SK-N-SH treated with all-trans-retinoic acid at 6 μM for 48 hours (cell line): ENCODE data around the gene GPR137.

Experiments used
- ATAC-seq: fragments of 200-7000 bp; cut with Tn5 transposase; 3 replicates; pipeline ENCODE4 v1.9.1; 2020; ENCODE audit warnings: mild to moderate bottlenecking, moderate library complexity
- ARNTL ChIP-seq: fragments of 450-650 bp; formaldehyde crosslinking; IDR thresholded peaks from 2 replicates; pipeline ENCODE4 v1.5.0; 2020; ENCODE audit warnings: low read depth, mild to moderate bottlenecking, moderate library complexity, borderline replicate concordance
- CREB5 ChIP-seq: fragments of 250-450 bp; sonication (Bioruptor Pico); IDR thresholded peaks from 2 replicates; pipeline ENCODE4 v1.5.1; 2020; ENCODE audit warnings: low read depth, mild to moderate bottlenecking, moderate library complexity
- CSDC2 ChIP-seq: fragments of 250-450 bp; sonication (Bioruptor Pico); IDR thresholded peaks from 2 replicates; pipeline ENCODE4 v1.5.0; 2020; ENCODE audit warnings: mild to moderate bottlenecking, moderate library complexity
- CSRNP3 ChIP-seq: fragments of 250-450 bp; sonication (Bioruptor Pico); IDR thresholded peaks from 2 replicates; pipeline ENCODE4 v1.5.1; 2021; ENCODE audit warnings: mild to moderate bottlenecking, moderate library complexity
- ESRRG ChIP-seq: fragments of 250-450 bp; sonication (Bioruptor Pico); IDR thresholded peaks from 2 replicates; pipeline ENCODE4 v1.6.1; 2021; ENCODE audit warnings: mild to moderate bottlenecking
- GLIS3 ChIP-seq: fragments of 250-450 bp; sonication (Bioruptor Pico); IDR thresholded peaks from 2 replicates; pipeline ENCODE4 v1.5.0; 2020; ENCODE audit warnings: mild to moderate bottlenecking, moderate library complexity
- ISL1 ChIP-seq: fragments of 250-450 bp; sonication (Bioruptor Pico); IDR thresholded peaks from 2 replicates; pipeline ENCODE4 v2.1.2; 2022; ENCODE audit warnings: mild to moderate bottlenecking, moderate library complexity
- OSR1 ChIP-seq: fragments of 250-450 bp; sonication (Bioruptor Pico); IDR thresholded peaks from 2 replicates; pipeline ENCODE4 v1.8.0; 2022; ENCODE audit warnings: moderate library complexity, mild to moderate bottlenecking, inconsistent platforms
- POU6F1 ChIP-seq: fragments of 250-450 bp; sonication (Bioruptor Pico); IDR thresholded peaks from 2 replicates; pipeline ENCODE4 v1.8.0; 2021; ENCODE audit warnings: low read depth, mild to moderate bottlenecking, moderate library complexity, borderline replicate concordance
- PPARA ChIP-seq: fragments of 250-450 bp; sonication (Bioruptor Pico); IDR thresholded peaks from 2 replicates; pipeline ENCODE4 v1.5.0; 2020; ENCODE audit warnings: mild to moderate bottlenecking, borderline replicate concordance
- RARB ChIP-seq: fragments of 250-450 bp; sonication (Bioruptor Pico); IDR thresholded peaks from 2 replicates; pipeline ENCODE4 v1.8.0; 2021; ENCODE audit warnings: mild to moderate bottlenecking, moderate library complexity
- SNAI2 ChIP-seq: fragments of 250-450 bp; sonication (Bioruptor Pico); IDR thresholded peaks from 2 replicates; pipeline ENCODE4 v1.5.0; 2020; ENCODE audit warnings: mild to moderate bottlenecking, moderate library complexity
- TCF4 ChIP-seq: fragments of 250-450 bp; sonication (Bioruptor Pico); IDR thresholded peaks from 2 replicates; pipeline ENCODE4 v1.8.0; 2021; ENCODE audit warnings: mild to moderate bottlenecking, moderate library complexity, borderline replicate concordance
- TOX ChIP-seq: fragments of 250-450 bp; sonication (Bioruptor Pico); IDR thresholded peaks from 2 replicates; pipeline ENCODE4 v1.8.0; 2021; ENCODE audit warnings: mild to moderate bottlenecking, moderate library complexity, borderline replicate concordance
- TSHZ2 ChIP-seq: fragments of 250-450 bp; sonication (Bioruptor Pico); IDR thresholded peaks from 2 replicates; pipeline ENCODE4 v1.5.0; 2020; ENCODE audit warnings: mild to moderate bottlenecking, moderate library complexity
- ZC3H10 ChIP-seq: fragments of 250-450 bp; sonication (Bioruptor Pico); IDR thresholded peaks from 2 replicates; pipeline ENCODE4 v1.5.1; 2021; ENCODE audit warnings: mild to moderate bottlenecking, moderate library complexity
- ZFP3 ChIP-seq: fragments of 250-450 bp; sonication (Bioruptor Pico); IDR thresholded peaks from 2 replicates; pipeline ENCODE4 v1.5.0; 2020; ENCODE audit warnings: mild to moderate bottlenecking, moderate library complexity
- ZFP30 ChIP-seq: fragments of 450-650 bp; formaldehyde crosslinking; IDR thresholded peaks from 2 replicates; pipeline ENCODE4 v1.5.0; 2022; ENCODE audit warnings: mild to moderate bottlenecking, moderate library complexity
- ZNF8 ChIP-seq: fragments of 450-650 bp; formaldehyde crosslinking; IDR thresholded peaks from 2 replicates; pipeline ENCODE4 v1.5.0; 2020; ENCODE audit warnings: mild to moderate bottlenecking, moderate library complexity

Gene GPR137

GRCh38 chr11:64299847-64300648 is 14.4 kb downstream of the GPR137 start, which contains the start of gene CATSPERZ:
TSS of gene CATSPERZ (plus strand) at chr11:64300358. CDS start at chr11:64300411, 53 bp downstream.
- TF ChIP-seq TOX (no peak), RARB (CRISPR knock-in tag) (no peak), GLIS3 (CRISPR knock-in tag) (no peak), CREB5 (CRISPR knock-in tag) (no peak), SNAI2 (CRISPR knock-in tag) (no peak), ARNTL (CRISPR knock-in tag) (no peak), CSRNP3 (CRISPR knock-in tag) (no peak), POU6F1 (CRISPR knock-in tag) (no peak), PPARA (CRISPR knock-in tag) (no peak), ESRRG (CRISPR knock-in tag) (no peak), OSR1 (CRISPR knock-in tag) (no peak), TCF4 (CRISPR knock-in tag) (no peak)
- ATAC-seq, result no peak

GRCh38 chr11:64303109-64304031 is 17.7 kb downstream of the GPR137 start:
- TF ChIP-seq PPARA (CRISPR knock-in tag) (no peak), GLIS3 (CRISPR knock-in tag) (no peak), ARNTL (CRISPR knock-in tag) (no peak), CREB5 (CRISPR knock-in tag) (no peak), ESRRG (CRISPR knock-in tag) (no peak), CSRNP3 (CRISPR knock-in tag) (no peak), OSR1 (CRISPR knock-in tag) (no peak), ZC3H10 (CRISPR knock-in tag) (no peak), TSHZ2 (no peak), ISL1 (CRISPR knock-in tag) (no peak), RARB (CRISPR knock-in tag) (no peak), CSDC2 (CRISPR knock-in tag) (no peak), ZFP30 (CRISPR knock-in tag) (no peak), ZFP3 (CRISPR knock-in tag) (no peak), ZNF8 (no peak)
- ATAC-seq, result no peak
